Measurements from ENCODE around the gene SEC14L6. TPM values are rescaled to one million over a fixed set of nuclear protein-coding genes. Genes with fewer than 3 reads are reported as not detected.

Gene SEC14L6
- total RNA-seq, 1 experiment from 2014 or later: 1.1 TPM

GRCh38 chr22:30519842-30520425 lies 26.6 kb downstream of the SEC14L6 start:
- Histone ChIP-seq H2BK120ac (ENCODE audit: low read depth, low read length, poor library complexity, severe bottlenecking) (no peak overlapping the region), H2AK5ac (ENCODE audit: insufficient read length, low read length) (no peak overlapping the region), H2BK5ac (ENCODE audit: insufficient read length, low read length) (no peak overlapping the region), H3K14ac (ENCODE audit: insufficient read depth, low read length) (no peak overlapping the region), H3K9me3 (ENCODE audit: control insufficient read depth, low read depth, low read length) (no peaks in the 10 kb centered on the region), H3K23me2 (ENCODE audit: insufficient read length, low read depth, low read length, poor library complexity, severe bottlenecking) (no peaks in the 10 kb centered on the region), H3K4me1 (ENCODE audit: insufficient read depth, low read length) (no peaks in the 10 kb centered on the region), H3K56ac (ENCODE audit: insufficient read length, low read depth, low read length) (no peak overlapping the region), H3K4me2 (ENCODE audit: insufficient read depth, insufficient read length, low read length) (no peak overlapping the region), H2BK15ac (ENCODE audit: low read depth, low read length) (no peak overlapping the region), H2BK12ac (ENCODE audit: insufficient read length, low read depth, low read length) (no peak overlapping the region), H3K27me3 (ENCODE audit: insufficient read depth, low read length) (no peaks in the 10 kb centered on the region), H2BK20ac (ENCODE audit: low read depth, low read length, poor library complexity, severe bottlenecking) (no peak overlapping the region), H3K9ac (ENCODE audit: extremely low read depth, insufficient read length, low read length) (no peak overlapping the region), H4K5ac (ENCODE audit: insufficient read length, low read depth, low read length) (no peak overlapping the region), H2AFZ (ENCODE audit: low read length) (no peak overlapping the region), H3K79me2 (ENCODE audit: insufficient read depth, low read length) (no peaks in the 10 kb centered on the region), H3K4ac (ENCODE audit: low read depth, low read length) (no peak overlapping the region), H3T11ph (ENCODE audit: low read length) (no peak overlapping the region), H3K27ac (ENCODE audit: insufficient read length, low read depth, low read length) (no peak overlapping the region), H3K79me1 (ENCODE audit: insufficient read depth, low read depth, low read length, poor library complexity, severe bottlenecking) (no peaks in the 10 kb centered on the region), H3K18ac (ENCODE audit: insufficient read length, low read depth, low read length) (no peak overlapping the region), H4K20me1 (ENCODE audit: control insufficient read depth, insufficient read depth, insufficient read length) (no peaks in the 10 kb centered on the region), H4K8ac (replicated peaks; ENCODE audit: insufficient read length, low read depth, low read length) (no peak overlapping the region), H3K23ac (ENCODE audit: insufficient read length, low read depth, low read length) (no peak overlapping the region), H4K91ac (ENCODE audit: insufficient read length, low read depth, low read length) (no peak overlapping the region)
- whole genome bisulfite sequencing (ENCODE audit: extremely low coverage, insufficient read length, low lambda C conversion rate): no CpG with 5 or more reads among the region's 7 CpGs
- Mint-ChIP-seq H3K4me1 (peaks cover 0 to 2% of the 10 kb centered on the region in 2 experiments; a peak in 1 of 4 replicates), H3K4me3 (no peak overlapping the region), H3K36me3 (ENCODE audit: insufficient read depth in 1 of 3, low read depth in 3 of 3) (no peaks in the 10 kb centered on the region), H3K9me3 (no peaks in the 10 kb centered on the region), H3K27me3 (ENCODE audit: low read depth) (peaks cover 5% of the 10 kb centered on the region), H3K27ac (no peak overlapping the region)
- no peak for DNase-seq
- TF ChIP-seq, protein P1, sequence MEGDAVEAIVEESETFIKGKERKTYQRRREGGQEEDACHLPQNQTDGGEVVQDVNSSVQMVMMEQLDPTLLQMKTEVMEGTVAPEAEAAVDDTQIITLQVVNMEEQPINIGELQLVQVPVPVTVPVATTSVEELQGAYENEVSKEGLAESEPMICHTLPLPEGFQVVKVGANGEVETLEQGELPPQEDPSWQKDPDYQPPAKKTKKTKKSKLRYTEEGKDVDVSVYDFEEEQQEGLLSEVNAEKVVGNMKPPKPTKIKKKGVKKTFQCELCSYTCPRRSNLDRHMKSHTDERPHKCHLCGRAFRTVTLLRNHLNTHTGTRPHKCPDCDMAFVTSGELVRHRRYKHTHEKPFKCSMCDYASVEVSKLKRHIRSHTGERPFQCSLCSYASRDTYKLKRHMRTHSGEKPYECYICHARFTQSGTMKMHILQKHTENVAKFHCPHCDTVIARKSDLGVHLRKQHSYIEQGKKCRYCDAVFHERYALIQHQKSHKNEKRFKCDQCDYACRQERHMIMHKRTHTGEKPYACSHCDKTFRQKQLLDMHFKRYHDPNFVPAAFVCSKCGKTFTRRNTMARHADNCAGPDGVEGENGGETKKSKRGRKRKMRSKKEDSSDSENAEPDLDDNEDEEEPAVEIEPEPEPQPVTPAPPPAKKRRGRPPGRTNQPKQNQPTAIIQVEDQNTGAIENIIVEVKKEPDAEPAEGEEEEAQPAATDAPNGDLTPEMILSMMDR (conservative IDR thresholded peaks at IDR 0.05): no peak
